Measurements from ENCODE around the gene SEMA3D.

Gene SEMA3D

DNA sequence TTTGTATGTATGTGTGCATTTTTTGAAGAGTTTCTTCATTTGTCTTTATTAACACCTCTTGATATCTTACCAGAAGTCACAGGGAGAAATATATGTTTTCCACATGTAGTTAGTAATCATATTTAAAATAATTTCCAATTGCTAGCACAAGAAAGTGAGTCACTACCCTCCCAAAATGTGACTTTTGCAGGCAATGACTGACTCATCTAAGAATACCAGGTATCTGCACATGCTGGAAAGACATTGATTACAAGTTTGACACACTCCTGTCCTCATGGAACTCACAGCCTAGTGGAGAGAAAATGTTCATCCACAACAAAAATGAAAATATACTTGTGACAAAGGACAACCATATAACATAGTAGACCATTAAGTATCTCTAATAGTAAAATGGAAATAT, 82.9 kb downstream of the SEMA3D start:
- DNase-seq (ENCODE audit: low read depth), result no peak
- no peak overlapping the region for H3K4me3 ChIP-seq (ENCODE audit: low read depth, low read length)
- TF ChIP-seq, protein P1, sequence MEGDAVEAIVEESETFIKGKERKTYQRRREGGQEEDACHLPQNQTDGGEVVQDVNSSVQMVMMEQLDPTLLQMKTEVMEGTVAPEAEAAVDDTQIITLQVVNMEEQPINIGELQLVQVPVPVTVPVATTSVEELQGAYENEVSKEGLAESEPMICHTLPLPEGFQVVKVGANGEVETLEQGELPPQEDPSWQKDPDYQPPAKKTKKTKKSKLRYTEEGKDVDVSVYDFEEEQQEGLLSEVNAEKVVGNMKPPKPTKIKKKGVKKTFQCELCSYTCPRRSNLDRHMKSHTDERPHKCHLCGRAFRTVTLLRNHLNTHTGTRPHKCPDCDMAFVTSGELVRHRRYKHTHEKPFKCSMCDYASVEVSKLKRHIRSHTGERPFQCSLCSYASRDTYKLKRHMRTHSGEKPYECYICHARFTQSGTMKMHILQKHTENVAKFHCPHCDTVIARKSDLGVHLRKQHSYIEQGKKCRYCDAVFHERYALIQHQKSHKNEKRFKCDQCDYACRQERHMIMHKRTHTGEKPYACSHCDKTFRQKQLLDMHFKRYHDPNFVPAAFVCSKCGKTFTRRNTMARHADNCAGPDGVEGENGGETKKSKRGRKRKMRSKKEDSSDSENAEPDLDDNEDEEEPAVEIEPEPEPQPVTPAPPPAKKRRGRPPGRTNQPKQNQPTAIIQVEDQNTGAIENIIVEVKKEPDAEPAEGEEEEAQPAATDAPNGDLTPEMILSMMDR (IDR thresholded peaks at IDR 0.05; ENCODE audit: insufficient read depth, low read depth, low read length, missing control alignments), result no peak

DNA sequence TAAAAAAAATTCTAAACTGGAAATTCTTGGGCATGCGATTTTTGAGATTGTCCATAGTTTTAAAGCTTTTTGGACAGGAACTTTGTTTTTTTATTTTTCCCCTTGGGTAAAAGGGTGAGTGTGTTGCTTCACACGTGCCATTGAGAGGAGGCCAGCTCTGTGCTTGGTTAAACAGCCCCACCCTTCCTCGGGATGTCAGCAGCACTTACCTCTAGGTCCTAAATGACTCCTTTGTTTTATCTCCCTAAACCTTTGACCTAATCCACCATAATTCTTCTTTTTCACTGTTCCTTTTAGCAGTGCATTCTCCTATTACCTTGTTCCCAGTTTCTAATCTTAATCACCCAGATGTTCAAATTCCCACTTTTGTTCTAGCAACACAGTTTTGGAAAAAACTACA, 83.5 kb downstream of the SEMA3D start:
- H3K4me3 ChIP-seq (ENCODE audit: low read depth, low read length), result no peak overlapping the region
- TF ChIP-seq, protein P1 (IDR thresholded peaks at IDR 0.05; ENCODE audit: insufficient read depth, low read depth, low read length, missing control alignments), result no peak
- no peak for DNase-seq (ENCODE audit: low read depth)

DNA sequence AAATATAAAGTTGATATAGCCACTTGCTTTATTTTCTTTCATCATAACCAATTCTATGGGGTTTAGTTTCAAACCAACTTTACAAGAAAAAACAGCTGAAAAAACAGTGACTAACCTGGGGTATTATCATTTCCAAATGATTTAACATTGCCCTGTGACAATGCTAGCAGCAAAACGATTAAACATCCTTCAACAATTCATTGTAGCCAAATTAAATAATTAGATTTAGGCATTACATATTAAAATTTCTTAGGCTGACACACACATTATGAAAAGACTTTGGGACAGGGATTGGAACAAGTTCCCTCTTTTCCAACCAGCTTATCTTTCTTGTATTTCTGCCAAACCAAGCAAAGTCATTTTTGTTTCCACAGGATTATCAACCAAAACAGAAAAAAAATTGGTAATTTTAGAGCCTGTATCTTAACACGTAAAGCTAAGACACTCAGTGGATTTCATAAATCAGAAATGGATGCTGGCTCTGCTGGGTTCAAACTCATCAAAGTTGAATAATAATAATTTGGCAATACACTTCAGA, 84.0 kb downstream of the SEMA3D start:
- TF ChIP-seq, protein P1 (IDR thresholded peaks at IDR 0.05; ENCODE audit: insufficient read depth, low read depth, low read length, missing control alignments), result no peak
- H3K4me3 ChIP-seq (ENCODE audit: low read depth, low read length), result no peak overlapping the region
- no peak for DNase-seq (ENCODE audit: low read depth)

DNA sequence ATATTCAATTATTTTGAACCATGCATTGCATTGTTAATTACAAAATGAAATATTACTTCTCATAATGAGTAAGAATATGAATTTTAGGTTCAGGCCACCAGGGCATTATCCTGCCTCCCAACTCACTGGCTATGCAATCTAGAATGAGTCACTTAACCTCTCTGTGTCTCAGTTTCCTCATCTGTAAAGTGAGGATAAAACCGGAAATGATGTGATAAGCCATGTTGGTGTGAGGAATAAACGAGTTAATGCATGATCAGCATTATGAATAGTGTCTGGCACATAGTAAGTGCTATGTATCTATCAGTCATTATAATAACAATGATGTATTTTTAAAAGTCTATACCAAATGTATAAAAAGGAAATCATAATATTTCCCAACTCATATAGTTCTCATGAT, 85.5 kb downstream of the SEMA3D start:
- no peak overlapping the region for H3K4me3 ChIP-seq (ENCODE audit: low read depth, low read length)
- TF ChIP-seq, protein P1 (IDR thresholded peaks at IDR 0.05; ENCODE audit: insufficient read depth, low read depth, low read length, missing control alignments), result no peak
- DNase-seq (ENCODE audit: low read depth), result no peak

DNA sequence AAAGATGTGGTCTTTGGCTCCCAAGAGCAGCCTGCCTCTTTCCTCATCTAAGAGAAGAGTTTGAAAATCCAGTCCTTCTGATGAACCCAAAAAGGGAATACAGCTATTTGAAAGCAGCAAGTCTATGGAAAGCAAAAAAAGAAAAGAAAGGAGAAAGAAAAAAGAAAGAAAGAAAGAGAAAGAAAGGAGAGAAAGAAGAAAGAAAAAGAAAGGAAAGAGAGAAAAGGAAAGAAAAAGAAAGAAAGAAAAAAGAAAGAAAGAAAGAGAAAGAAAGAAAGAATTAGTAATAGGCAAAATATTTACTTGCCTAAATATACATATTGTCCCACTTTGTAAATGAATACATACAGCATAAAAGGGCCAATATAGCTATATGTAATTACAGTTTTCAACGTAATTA, 89.0 kb downstream of the SEMA3D start:
- H3K4me3 ChIP-seq (ENCODE audit: low read depth, low read length), result no peak overlapping the region
- TF ChIP-seq, protein P1 (IDR thresholded peaks at IDR 0.05; ENCODE audit: insufficient read depth, low read depth, low read length, missing control alignments), result no peak
- no peak for DNase-seq (ENCODE audit: low read depth)

DNA sequence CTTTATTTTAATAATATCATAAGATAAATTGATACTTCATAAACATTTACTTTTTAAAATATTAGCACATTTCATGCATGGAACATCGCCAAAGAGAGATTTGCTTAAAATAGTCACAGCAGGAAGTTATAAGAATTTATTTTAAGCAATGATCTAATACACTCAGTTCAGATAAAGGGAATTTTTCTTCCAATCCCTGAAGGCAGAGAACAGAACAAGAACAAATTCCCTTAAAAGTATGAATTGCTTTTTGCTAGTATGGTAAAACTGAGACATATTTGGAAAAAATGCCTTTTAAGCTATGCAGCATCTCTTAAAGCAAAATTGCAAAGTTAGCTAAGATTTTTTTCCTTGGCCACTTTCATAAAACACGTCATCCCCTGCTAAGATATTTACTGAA, 91.0 kb downstream of the SEMA3D start:
- DNase-seq (ENCODE audit: low read depth), result no peak
- TF ChIP-seq, protein P1 (IDR thresholded peaks at IDR 0.05; ENCODE audit: insufficient read depth, low read depth, low read length, missing control alignments), result no peak
- H3K4me3 ChIP-seq (ENCODE audit: low read depth, low read length), result no peak overlapping the region

DNA sequence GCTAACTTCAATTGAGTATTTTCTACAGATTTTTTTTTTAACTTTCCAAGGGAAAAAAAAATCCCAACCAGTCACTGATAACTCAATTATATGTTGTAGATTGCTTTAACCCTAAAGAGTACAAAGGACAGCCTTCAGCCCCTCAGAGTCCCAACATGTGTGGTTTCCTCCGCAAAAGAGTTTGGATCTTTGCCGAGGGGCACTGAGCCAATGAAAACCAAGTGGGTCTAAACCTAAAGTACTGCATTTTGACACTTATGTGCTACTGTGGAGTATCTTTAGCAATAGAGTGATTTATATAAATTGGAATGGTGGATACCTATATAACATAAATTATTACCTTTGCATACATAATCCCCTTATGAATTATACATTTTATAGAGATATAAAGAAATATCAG, 91.5 kb downstream of the SEMA3D start:
- TF ChIP-seq, protein P1 (IDR thresholded peaks at IDR 0.05; ENCODE audit: insufficient read depth, low read depth, low read length, missing control alignments), result no peak
- no peak for DNase-seq (ENCODE audit: low read depth)
- no peak overlapping the region for H3K4me3 ChIP-seq (ENCODE audit: low read depth, low read length)

All from GM12865 (cell line).